Neural cell (in vitro differentiated cells): ENCODE results near the gene IL36A.

Experiments used
- CTCF ChIP-seq: fragments of 450-650 bp; IDR thresholded peaks from 2 replicates; pipeline ENCODE4 v1.5.1; 2014; ENCODE audit warnings: antibody characterized with exemption, mild to moderate bottlenecking, moderate library complexity; ENCODE audit not compliant: poor library complexity, severe bottlenecking
- EP300 ChIP-seq: fragments of 450-650 bp; conservative IDR thresholded peaks from 2 replicates; pipeline ENCODE4 v1.6.1; 2014; ENCODE audit warnings: antibody characterized with exemption, mild to moderate bottlenecking, moderate library complexity; ENCODE audit not compliant: poor library complexity, severe bottlenecking
- EZH2 ChIP-seq: fragments of 200-600, 300-800 bp; shearing (Covaris generic), sonication (generic); IDR thresholded peaks from 2 replicates; pipeline ENCODE4 v1.6.1; 2014; ENCODE audit warnings: antibody characterized with exemption, low read length, borderline replicate concordance, mild to moderate bottlenecking; ENCODE audit not compliant: insufficient read depth, poor library complexity, severe bottlenecking
- MXI1 ChIP-seq: fragments of 450-650 bp; conservative IDR thresholded peaks from 2 replicates; pipeline ENCODE4 v1.6.1; 2014; ENCODE audit warnings: antibody characterized with exemption, mild to moderate bottlenecking; ENCODE audit not compliant: poor library complexity, severe bottlenecking
- RAD21 ChIP-seq: fragments of 450-650 bp; conservative IDR thresholded peaks from 2 replicates; pipeline ENCODE4 v1.6.1; 2014; ENCODE audit warnings: antibody characterized with exemption, mild to moderate bottlenecking, moderate library complexity
- REST ChIP-seq: IDR thresholded peaks from 2 replicates; pipeline ENCODE4 v1.6.1; 2012; ENCODE audit warnings: borderline replicate concordance
- SMC3 ChIP-seq: fragments of 450-650 bp; conservative IDR thresholded peaks from 2 replicates; pipeline ENCODE4 v1.6.1; 2014; ENCODE audit warnings: antibody characterized with exemption, mild to moderate bottlenecking, moderate library complexity; ENCODE audit not compliant: poor library complexity
- TAF1 ChIP-seq: IDR thresholded peaks from 2 replicates; pipeline ENCODE4 v1.6.1; 2012; ENCODE audit warnings: low read depth

- TF ChIP-seq CTCF (peak; percentile 53), EP300 (no peak), MXI1 (no peak), EZH2 (no peak), RAD21 (no peak), REST (no peak), TAF1 (no peak), SMC3 (no peak)
Observed at GRCh38 chr2:112959109-112959812, 46.0 kb upstream of the IL36A start.
